HG03354 (cell line): ENCODE results near the gene DENND1A.

Experiments
- ATAC-seq: cut with Tn5 transposase; IDR thresholded peaks from one replicate; pipeline ENCODE4 v1.9.1; 2021; ENCODE audit warnings: mild to moderate bottlenecking; ENCODE audit not compliant: unreplicated experiment, poor library complexity, severe bottlenecking

DENND1A gene

GRCh38 chr9:123608104-123608503, 321.8 kb downstream of the DENND1A start:
- ATAC-seq = peak; percentile 99

GRCh38 chr9:123607479-123607878, 322.4 kb downstream of the DENND1A start:
- ATAC-seq = no peak

GRCh38 chr9:123606141-123606540, 323.8 kb downstream of the DENND1A start:
- no peak for ATAC-seq

- no peak for ATAC-seq
Observed at GRCh38 chr9:123605286-123605685, 324.6 kb downstream of the DENND1A start.

- ATAC-seq = no peak
Observed at GRCh38 chr9:123604861-123605260, 325.1 kb downstream of the DENND1A start.

GRCh38 chr9:123601828-123602227, 328.1 kb downstream of the DENND1A start:
- ATAC-seq = no peak

- no peak for ATAC-seq
Observed at GRCh38 chr9:123599781-123600180, 330.1 kb downstream of the DENND1A start.

GRCh38 chr9:123597876-123598556, 331.9 kb downstream of the DENND1A start:
- ATAC-seq = no peak

GRCh38 chr9:123597048-123597447, 332.9 kb downstream of the DENND1A start:
- ATAC-seq = no peak

GRCh38 chr9:123591283-123591682, 338.6 kb downstream of the DENND1A start:
- no peak for ATAC-seq

- ATAC-seq = no peak
Observed at GRCh38 chr9:123590499-123590898, 339.4 kb downstream of the DENND1A start.

GRCh38 chr9:123589361-123590239, 340.3 kb downstream of the DENND1A start:
- no peak for ATAC-seq

- ATAC-seq = no peak
Observed at GRCh38 chr9:123586275-123586674, 343.7 kb downstream of the DENND1A start.

GRCh38 chr9:123584202-123585176, 345.4 kb downstream of the DENND1A start:
- no peak for ATAC-seq

GRCh38 chr9:123583646-123584045, 346.3 kb downstream of the DENND1A start:
- ATAC-seq = no peak

GRCh38 chr9:123571240-123571639, 358.7 kb downstream of the DENND1A start:
- no peak for ATAC-seq

- ATAC-seq = no peak
Observed at GRCh38 chr9:123568691-123569688, 360.9 kb downstream of the DENND1A start.

- ATAC-seq = no peak
Observed at GRCh38 chr9:123567013-123567412, 362.9 kb downstream of the DENND1A start.

- ATAC-seq = no peak
Observed at GRCh38 chr9:123564652-123565051, 365.3 kb downstream of the DENND1A start.
